Measurements from ENCODE around the gene ASCC2. TPM values are rescaled to one million over a fixed set of nuclear protein-coding genes. Genes with fewer than 3 reads are reported as not detected.

The ASCC2 gene
- total and polyA plus RNA-seq, 2 donors (not counting 3 experiments of a cell fraction or from before 2014, with no cell fraction given) = 43.6 to 60.7 TPM

DNA sequence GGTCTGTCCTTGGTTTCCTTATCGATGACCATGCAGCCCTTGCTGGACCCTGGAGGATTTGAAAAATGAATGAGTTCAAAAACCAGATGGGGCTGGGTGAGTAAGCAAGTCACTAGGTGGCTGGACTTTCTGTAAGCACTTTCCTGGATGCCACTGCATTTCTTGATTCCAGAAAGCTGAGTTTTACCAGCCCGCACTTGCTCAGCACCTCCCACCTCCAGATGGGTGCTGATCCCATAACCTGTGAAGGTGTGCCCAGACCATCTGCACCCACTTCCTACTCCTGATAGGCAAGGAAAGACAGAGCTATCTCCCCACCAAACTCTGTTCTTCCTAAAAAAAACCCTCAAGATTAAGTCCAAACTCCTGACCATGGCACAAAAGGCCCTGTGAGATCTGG lies 21.1 kb downstream of the ASCC2 start:
- TF ChIP-seq POLR2AphosphoS5 (IDR thresholded peaks at IDR 0.05; ENCODE audit: insufficient read depth, low read depth, low read length) (no peak), GATA2 (IDR thresholded peaks at IDR 0.05; ENCODE audit: insufficient read depth, insufficient read length, low read depth, low read length) (no peak), FOS (IDR thresholded peaks at IDR 0.05; ENCODE audit: borderline replicate concordance, insufficient read depth, low read length) (no peak), JUN (IDR thresholded peaks at IDR 0.05; ENCODE audit: borderline replicate concordance, insufficient read depth, insufficient read length, low read depth) (no peak), MYC (IDR thresholded peaks at IDR 0.05; ENCODE audit: low read depth, low read length) (no peak), EZH2 (IDR thresholded peaks at IDR 0.05; ENCODE audit: borderline replicate concordance, low read depth, low read length, severe bottlenecking) (no peak), POLR2A (IDR thresholded peaks at IDR 0.05; ENCODE audit: low read depth, low read length) (no peak)
- TF ChIP-seq, protein P1, sequence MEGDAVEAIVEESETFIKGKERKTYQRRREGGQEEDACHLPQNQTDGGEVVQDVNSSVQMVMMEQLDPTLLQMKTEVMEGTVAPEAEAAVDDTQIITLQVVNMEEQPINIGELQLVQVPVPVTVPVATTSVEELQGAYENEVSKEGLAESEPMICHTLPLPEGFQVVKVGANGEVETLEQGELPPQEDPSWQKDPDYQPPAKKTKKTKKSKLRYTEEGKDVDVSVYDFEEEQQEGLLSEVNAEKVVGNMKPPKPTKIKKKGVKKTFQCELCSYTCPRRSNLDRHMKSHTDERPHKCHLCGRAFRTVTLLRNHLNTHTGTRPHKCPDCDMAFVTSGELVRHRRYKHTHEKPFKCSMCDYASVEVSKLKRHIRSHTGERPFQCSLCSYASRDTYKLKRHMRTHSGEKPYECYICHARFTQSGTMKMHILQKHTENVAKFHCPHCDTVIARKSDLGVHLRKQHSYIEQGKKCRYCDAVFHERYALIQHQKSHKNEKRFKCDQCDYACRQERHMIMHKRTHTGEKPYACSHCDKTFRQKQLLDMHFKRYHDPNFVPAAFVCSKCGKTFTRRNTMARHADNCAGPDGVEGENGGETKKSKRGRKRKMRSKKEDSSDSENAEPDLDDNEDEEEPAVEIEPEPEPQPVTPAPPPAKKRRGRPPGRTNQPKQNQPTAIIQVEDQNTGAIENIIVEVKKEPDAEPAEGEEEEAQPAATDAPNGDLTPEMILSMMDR (IDR thresholded peaks at IDR 0.05; ENCODE audit: extremely low read depth in 1 of 2, insufficient read depth in 1 of 2, low read depth in 1 of 2, low read length in 2 of 2) = no peak
- TF ChIP-seq, protein P2, sequence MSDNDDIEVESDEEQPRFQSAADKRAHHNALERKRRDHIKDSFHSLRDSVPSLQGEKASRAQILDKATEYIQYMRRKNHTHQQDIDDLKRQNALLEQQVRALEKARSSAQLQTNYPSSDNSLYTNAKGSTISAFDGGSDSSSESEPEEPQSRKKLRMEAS (IDR thresholded peaks at IDR 0.05; ENCODE audit: insufficient read depth, insufficient read length) = no peak
- dilution Hi-C loops (cut with MboI; ENCODE audit: extremely low pct_ligation_motif_present, low sequenced_read_pairs) = no loop called here
- no peaks in the 10 kb centered on the region for H3K27me3 ChIP-seq (ENCODE audit: control insufficient read depth in 2 of 2, insufficient read depth in 2 of 2, low read length in 2 of 2)
- no TSS peak for BruUV-seq (replicated peaks)
- no peaks in the 10 kb centered on the region for H3K9me1 ChIP-seq (replicated peaks; ENCODE audit: control insufficient read depth, extremely low read depth, insufficient read depth, low read length)
- no peak overlapping the region for H2AFZ ChIP-seq (ENCODE audit: low read depth, low read length)
- CTCF ChIA-PET = interaction anchor here (1.4 to 4.2 kb wide), 2 partner anchors 187 to 272 kb away, joined by 3 to 25 read pairs; no protein-coding TSS in a partner anchor
- intact Hi-C loops (cut with micrococcal nuclease) = no loop called here
- H3K4me1 ChIP-seq (ENCODE audit: control insufficient read depth, extremely low read depth, insufficient read depth, low read length) = peaks cover 12% of the 10 kb centered on the region
- no peak overlapping the region for H3K4me3 ChIP-seq (replicated peaks in 1 of 3; ENCODE audit: insufficient read depth in 1 of 3, low read depth in 1 of 3, low read length in 3 of 3)
- FAIRE-seq = no peak
- H3K9ac ChIP-seq (replicated peaks; ENCODE audit: extremely low read depth, insufficient read depth, low read length) = no peak overlapping the region
- no peak for DNase-seq (ENCODE audit: low read depth, low spot score)
- POLR2A ChIA-PET = no interaction called here
- H3K27ac ChIP-seq (ENCODE audit: insufficient read depth, low read depth, low read length) = no peak overlapping the region
- H4K20me1 ChIP-seq (replicated peaks; ENCODE audit: control insufficient read depth, extremely low read depth, insufficient read depth, low read length) = no peaks in the 10 kb centered on the region
- no peaks in the 10 kb centered on the region for H3K9me3 ChIP-seq (replicated peaks; ENCODE audit: control insufficient read depth, insufficient read depth, low read length)
- no peak overlapping the region for H3K4me2 ChIP-seq (ENCODE audit: insufficient read depth, low read length)
- no peaks in the 10 kb centered on the region for H3K79me2 ChIP-seq (ENCODE audit: control insufficient read depth, insufficient read depth, low read length)
- peaks cover 13 to 19% of the 10 kb centered on the region in 2 experiments for H3K36me3 ChIP-seq (ENCODE audit: control insufficient read depth in 2 of 2, extremely low read depth in 1 of 2, insufficient read depth in 2 of 2, low read length in 2 of 2)

Data from endothelial cell of umbilical vein (primary cell).